GM23338 (cell line): ENCODE data around the gene KCNK4. TPM values are rescaled to one million over a fixed set of nuclear protein-coding genes. Genes with fewer than 3 reads are reported as not detected.

ENCODE experiments used
- ATAC-seq: fragments of 200-7000 bp; cut with Tn5 transposase; 3 replicates; pipeline ENCODE4 v1.9.1; 2020
- DNase-seq: peaks from one replicate; pipeline ENCODE4 v3.0.0-alpha.2; 2015; ENCODE audit warnings: low spot score
- H2AFZ ChIP-seq: fragments of 200-600 bp; sonication (generic); 2 replicates; pipeline ENCODE4 v1.8.0; 2016; ENCODE audit warnings: antibody characterized with exemption, mild to moderate bottlenecking, moderate library complexity
- H3F3A ChIP-seq: fragments of 200-600 bp; sonication (generic); replicated peaks from 2 replicates; pipeline ENCODE4 v1.8.0; 2017; ENCODE audit warnings: antibody characterized with exemption, mixed run types, low read depth
- H3K27ac ChIP-seq: fragments of 200-600 bp; sonication (generic); 2 replicates; pipeline ENCODE4 v1.6.1; 2016; ENCODE audit warnings: low read depth
- H3K27me3 ChIP-seq: fragments of 200-600 bp; sonication (generic); 2 replicates; pipeline ENCODE4 v1.8.0; 2016; ENCODE audit warnings: mild to moderate bottlenecking, mixed run types, moderate library complexity; ENCODE audit not compliant: insufficient read depth
- H3K36me3 ChIP-seq: fragments of 200-600 bp; sonication (generic); 2 replicates; pipeline ENCODE4 v1.8.0; 2016; ENCODE audit warnings: mild to moderate bottlenecking; ENCODE audit not compliant: insufficient read depth
- H3K4me1 ChIP-seq: fragments of 200-600 bp; sonication (generic); 2 replicates; pipeline ENCODE4 v1.8.0; 2016; ENCODE audit warnings: mild to moderate bottlenecking, moderate library complexity; ENCODE audit not compliant: insufficient read depth
- H3K4me2 ChIP-seq: fragments of 200-600 bp; sonication (generic); 2 replicates; pipeline ENCODE4 v1.7.1; 2017; ENCODE audit warnings: mixed run types
- H3K4me3 ChIP-seq: fragments of 200-600 bp; sonication (generic); 2 replicates; pipeline ENCODE4 v1.6.1; 2016; ENCODE audit warnings: mixed run types
- H3K79me2 ChIP-seq: fragments of 200-600 bp; sonication (generic); replicated peaks from 2 replicates; pipeline ENCODE4 v1.8.0; 2017; ENCODE audit warnings: mild to moderate bottlenecking; ENCODE audit not compliant: insufficient read depth
- H3K9me2 ChIP-seq: fragments of 200-600 bp; sonication (generic); 2 replicates; pipeline ENCODE4 v1.8.0; 2017; ENCODE audit not compliant: insufficient read depth
- H4K20me1 ChIP-seq: fragments of 200-600 bp; sonication (generic); replicated peaks from 2 replicates; pipeline ENCODE4 v1.8.0; 2017; ENCODE audit warnings: mild to moderate bottlenecking; ENCODE audit not compliant: insufficient read depth
- H3K27ac Mint-ChIP-seq: 2 replicates; pipeline ENCODE4 v1.8.0; 2020; ENCODE audit warnings: inconsistent platforms, mild to moderate bottlenecking, moderate library complexity, mixed read lengths
- H3K27me3 Mint-ChIP-seq: 3 replicates; pipeline ENCODE4 v1.8.0; 2022; ENCODE audit warnings: low read depth, mild to moderate bottlenecking, moderate library complexity, mixed read lengths, inconsistent platforms; ENCODE audit not compliant: insufficient read depth, poor library complexity
- H3K36me3 Mint-ChIP-seq: 3 replicates; pipeline ENCODE4 v1.8.0; 2021; ENCODE audit warnings: low read depth, mild to moderate bottlenecking, inconsistent platforms, moderate library complexity, mixed read lengths
- H3K4me1 Mint-ChIP-seq: 3 replicates; pipeline ENCODE4 v1.8.0; 2020; ENCODE audit warnings: mild to moderate bottlenecking, inconsistent platforms, mixed read lengths
- H3K4me3 Mint-ChIP-seq: 3 replicates; pipeline ENCODE4 v1.8.0; 2021; ENCODE audit warnings: moderate library complexity, mild to moderate bottlenecking, inconsistent platforms, mixed read lengths
- H3K9me3 Mint-ChIP-seq: 3 replicates; pipeline ENCODE4 v1.8.0; 2020; ENCODE audit warnings: moderate library complexity, mild to moderate bottlenecking, inconsistent platforms, mixed read lengths
- CREB1 ChIP-seq: fragments of 250-450 bp; sonication (Bioruptor Pico); IDR thresholded peaks from 2 replicates; pipeline ENCODE4 v1.5.0; 2020; ENCODE audit warnings: low read depth, mild to moderate bottlenecking, moderate library complexity
- CTCF ChIP-seq, 2 experiments: fragments of 200-600 bp in 1 of 2; sonication (generic) in 1 of 2; conservative IDR thresholded peaks; 2 replicates each; pipeline versions ENCODE4 v1.5.1 to v1.6.1; 2016 to 2017; ENCODE audit warnings: antibody characterized with exemption in 2 of 2, low read depth in 2 of 2, mild to moderate bottlenecking in 2 of 2, moderate library complexity in 1 of 2
- ETS1 ChIP-seq: IDR thresholded peaks from 2 replicates; pipeline ENCODE4 v1.6.1; 2016; ENCODE audit warnings: antibody characterized with exemption
- EZH2 ChIP-seq: fragments of 200-600 bp; sonication (generic); IDR thresholded peaks from one replicate; pipeline ENCODE4 v1.8.0; 2017; ENCODE audit warnings: antibody characterized with exemption, mild to moderate bottlenecking, low read depth; ENCODE audit not compliant: unreplicated experiment
- EZH2phosphoT487 ChIP-seq: fragments of 200-600 bp; sonication (generic); IDR thresholded peaks from one replicate; pipeline ENCODE4 v1.8.1; 2018; ENCODE audit warnings: antibody characterized with exemption; ENCODE audit not compliant: unreplicated experiment
- JUNB ChIP-seq: IDR thresholded peaks from one replicate; pipeline ENCODE4 v1.6.1; 2016; ENCODE audit warnings: antibody characterized with exemption; ENCODE audit not compliant: unreplicated experiment
- NANOG ChIP-seq: IDR thresholded peaks from 2 replicates; pipeline ENCODE4 v1.6.1; 2016; ENCODE audit warnings: antibody characterized with exemption, borderline replicate concordance
- POLR2AphosphoS5 ChIP-seq: IDR thresholded peaks from 2 replicates; pipeline ENCODE4 v1.6.1; 2016; ENCODE audit warnings: antibody characterized with exemption, low read depth
- REST ChIP-seq: IDR thresholded peaks from one replicate; pipeline ENCODE4 v1.6.1; 2018; ENCODE audit warnings: antibody characterized with exemption; ENCODE audit not compliant: unreplicated experiment
- STAT1 ChIP-seq: IDR thresholded peaks from one replicate; pipeline ENCODE4 v1.6.1; 2016; ENCODE audit warnings: antibody characterized with exemption; ENCODE audit not compliant: unreplicated experiment
- ZNF114 ChIP-seq: fragments of 250-450 bp; sonication (Bioruptor Pico); IDR thresholded peaks from 2 replicates; pipeline ENCODE4 v1.5.0; 2020; ENCODE audit warnings: mild to moderate bottlenecking, moderate library complexity
- polyA plus RNA-seq: library from polyadenylated mRNA; unstranded; fragments of >200 nt; fragmentation: Nextera tagmentation; extraction: Ambion mirVana; gene quantifications from 2 replicates; pipeline ENCODE4 v1.2.1, GENCODE V29; 2016
- total RNA-seq: library from RNA; depleted of rRNA; stranded (reverse); fragments of >200 nt; shearing (Covaris generic); gene quantifications from 2 replicates; pipeline ENCODE4 v1.2.3, GENCODE V29; 2014

KCNK4 gene
- total and polyA plus RNA-seq, 2 experiments from 2014 or later, result 1.0 TPM; not detected in 1

- TF ChIP-seq CTCF (conservative IDR thresholded peaks at IDR 0.05; ENCODE audit: low read depth in 2 of 2) (no peak), REST (no peak)
These were observed 46.6 kb downstream of the KCNK4 start (continued) for GRCh38 chr11:64337538-64338249.

GRCh38 chr11:64338716-64339115 is 47.6 kb downstream of the KCNK4 start:
- ATAC-seq, result no peak
- no peaks in the 10 kb centered on the region for H3K9me2 ChIP-seq
- no peaks in the 10 kb centered on the region for H3K79me2 ChIP-seq
- H3K4me1 Mint-ChIP-seq, result peaks cover 12% of the 10 kb centered on the region
- H3K27me3 Mint-ChIP-seq, result peaks cover 23% of the 10 kb centered on the region
- no peak overlapping the region for H2AFZ ChIP-seq
- no peaks in the 10 kb centered on the region for H3K36me3 ChIP-seq
- no peaks in the 10 kb centered on the region for H3K27me3 ChIP-seq
- no peak overlapping the region for H3K27ac Mint-ChIP-seq
- no peak overlapping the region for H3K4me3 ChIP-seq
- H3K4me3 Mint-ChIP-seq, result no peak overlapping the region
- H3F3A ChIP-seq, result 0 out of 2 replicates have a peak, but pooled peaks cover 5% of the 10 kb centered on the region
- no peaks in the 10 kb centered on the region for H4K20me1 ChIP-seq
- no peaks in the 10 kb centered on the region for H3K9me3 Mint-ChIP-seq
- H3K27ac ChIP-seq, result no peak overlapping the region
- no peak for DNase-seq
- H3K4me1 ChIP-seq, result peaks cover 11% of the 10 kb centered on the region; the same call in 1 of the 2 replicates
- H3K4me2 ChIP-seq, result no peak overlapping the region
- no peaks in the 10 kb centered on the region for H3K36me3 Mint-ChIP-seq
- TF ChIP-seq JUNB (no peak), EZH2 (no peak), POLR2AphosphoS5 (no peak), CREB1 (CRISPR knock-in tag) (no peak), EZH2phosphoT487 (no peak), REST (no peak), NANOG (no peak), STAT1 (no peak), ETS1 (no peak), ZNF114 (no peak)
